ENCODE data around the gene KLHL35.

- TF ChIP-seq POLR2AphosphoS5 (IDR thresholded peaks at IDR 0.05; ENCODE audit: low read depth, low read length) (no peak), POLR2A (IDR thresholded peaks at IDR 0.05; ENCODE audit: low read depth, low read length) (no peak), PAX5 (IDR thresholded peaks at IDR 0.05; ENCODE audit: insufficient read depth, low read length, severe bottlenecking) (no peak), TAF1 (IDR thresholded peaks at IDR 0.05; ENCODE audit: low read depth, low read length) (no peak)
Observed at GRCh38 chr11:75474878-75475766, 42.1 kb upstream of the KLHL35 start.
